GM19025 (cell line): ENCODE data around the gene HLA-DPA1.
"Not testable (repeated sequence)": the region's sequence is repeated elsewhere in the genome, so short reads cannot be mapped to it uniquely, and the experiment has no call there.

ENCODE experiments used
- ATAC-seq: cut with Tn5 transposase; IDR thresholded peaks from one replicate; pipeline ENCODE4 v1.9.1; 2021; ENCODE audit warnings: mild to moderate bottlenecking, low read depth, moderate library complexity; ENCODE audit not compliant: unreplicated experiment

HLA-DPA1 gene

GRCh38 chr6:33066917-33067521, 6.4 kb downstream of the HLA-DPA1 start:
- no peak for ATAC-seq

GRCh38 chr6:33065312-33065711, 8.1 kb downstream of the HLA-DPA1 start:
- no peak for ATAC-seq

- no peak for ATAC-seq
These were observed 8.7 kb downstream of the HLA-DPA1 start for GRCh38 chr6:33064723-33065122.

- ATAC-seq: not testable (repeated sequence)
These were observed 10.0 kb downstream of the HLA-DPA1 start for GRCh38 chr6:33063435-33063834.

- no peak for ATAC-seq
These were observed 11.5 kb downstream of the HLA-DPA1 start for GRCh38 chr6:33061987-33062386.

- no peak for ATAC-seq
These were observed 16.0 kb downstream of the HLA-DPA1 start for GRCh38 chr6:33057222-33058150.

- ATAC-seq: no peak
These were observed 20.2 kb downstream of the HLA-DPA1 start for GRCh38 chr6:33053230-33053629.

GRCh38 chr6:33052627-33053026, 20.8 kb downstream of the HLA-DPA1 start:
- ATAC-seq: no peak

- no peak for ATAC-seq
These were observed 23.2 kb downstream of the HLA-DPA1 start for GRCh38 chr6:33050014-33050810.

GRCh38 chr6:33049323-33050013, 24.0 kb downstream of the HLA-DPA1 start:
- no peak for ATAC-seq

GRCh38 chr6:33040157-33040556, 33.3 kb downstream of the HLA-DPA1 start:
- no peak for ATAC-seq

GRCh38 chr6:33036535-33036934, 36.9 kb downstream of the HLA-DPA1 start:
- ATAC-seq: no peak

- no peak for ATAC-seq
These were observed 38.9 kb downstream of the HLA-DPA1 start for GRCh38 chr6:33034554-33034953.

GRCh38 chr6:33030245-33030644, 43.2 kb downstream of the HLA-DPA1 start:
- ATAC-seq: no peak

GRCh38 chr6:33029328-33030184, 43.9 kb downstream of the HLA-DPA1 start:
- ATAC-seq: peak; percentile 62

GRCh38 chr6:33028220-33028849, 45.1 kb downstream of the HLA-DPA1 start:
- ATAC-seq: no peak

- ATAC-seq: no peak
These were observed 48.9 kb downstream of the HLA-DPA1 start for GRCh38 chr6:33024521-33024920.

- no peak for ATAC-seq
These were observed 49.9 kb downstream of the HLA-DPA1 start for GRCh38 chr6:33023536-33023935.

GRCh38 chr6:33021917-33022316, 51.5 kb downstream of the HLA-DPA1 start:
- no peak for ATAC-seq
